Suprapubic skin (tissue), 4 donors: Measurements from ENCODE around the gene TMEM245.

Source experiments
- CTCF ChIP-seq, 2 donors: fragments of 200-600 bp in 1 of 2; fragments of 450-650 bp in 1 of 2; sonication (generic) in 1 of 2; IDR thresholded peaks; one replicate each; pipeline ENCODE4 v1.5.1; 2016 to 2019; ENCODE audit warnings: antibody characterized with exemption in 2 of 2, mild to moderate bottlenecking in 1 of 2, moderate library complexity in 1 of 2
- POLR2A ChIP-seq, 2 donors: fragments of 450-650 bp; IDR thresholded peaks; one replicate each; pipeline ENCODE4 v1.6.1; 2017; ENCODE audit warnings: antibody characterized with exemption in 2 of 2, mild to moderate bottlenecking in 2 of 2, moderate library complexity in 2 of 2
- POLR2AphosphoS5 ChIP-seq, 3 donors: sonication (generic); formaldehyde crosslinking; IDR thresholded peaks; one replicate each; pipeline ENCODE4 v1.6.1; 2017; ENCODE audit warnings: antibody characterized with exemption in 3 of 3

- no peak for TF ChIP-seq CTCF (IDR thresholded peaks at IDR 0.05)
- TF ChIP-seq POLR2A (IDR thresholded peaks at IDR 0.05): no peak
- no peak for TF ChIP-seq POLR2AphosphoS5 (IDR thresholded peaks at IDR 0.05)
These were observed 47.2 kb upstream of the TMEM245 start, which contains the start of gene FRRS1L for GRCh38 chr9:109166771-109167601.
